Gastrocnemius medialis (tissue), 4 donors: ENCODE data around the gene PRR16.

Source experiments
- POLR2A ChIP-seq, 2 donors: fragments of 450-650 bp; IDR thresholded peaks; one replicate each; pipeline ENCODE4 v1.6.1; 2017; ENCODE audit warnings: antibody characterized with exemption in 2 of 2, mild to moderate bottlenecking in 2 of 2, moderate library complexity in 2 of 2
- TF ChIP-seq, protein P1 (sequence below), 5 experiments: fragments of 450-650 bp in 3 of 5; fragments of 200-600 bp in 2 of 5; sonication (generic) in 2 of 5; IDR thresholded peaks in 4 of 5; conservative IDR thresholded peaks in 1 of 5; 1 replicate in 4 of 5; 2 replicates in 1 of 5; pipeline ENCODE4 v1.5.1; 2016 to 2019; ENCODE audit warnings: antibody characterized with exemption in 5 of 5, mild to moderate bottlenecking in 3 of 5, moderate library complexity in 3 of 5

DNA sequence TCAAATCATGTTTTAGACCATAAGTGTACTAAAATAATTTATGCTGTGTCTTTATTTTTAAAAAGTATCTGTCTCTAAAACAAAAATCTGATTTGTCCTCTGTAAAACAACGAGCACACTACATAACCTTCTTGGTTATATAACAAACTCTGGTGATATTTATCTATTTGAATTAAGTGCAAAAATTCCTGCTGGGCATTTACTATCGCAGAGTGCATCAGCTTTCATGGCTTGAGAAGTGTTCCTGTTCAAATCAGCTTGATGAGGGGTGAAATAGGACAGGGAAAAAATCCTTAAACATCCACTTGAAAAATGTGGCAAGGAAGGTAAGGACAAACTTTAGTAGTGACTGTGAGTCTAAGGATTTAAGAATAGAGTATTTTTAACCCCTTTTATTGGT lies 65.3 kb downstream of the PRR16 start:
- TF ChIP-seq POLR2A (IDR thresholded peaks at IDR 0.05): no peak
- TF ChIP-seq, protein P1, sequence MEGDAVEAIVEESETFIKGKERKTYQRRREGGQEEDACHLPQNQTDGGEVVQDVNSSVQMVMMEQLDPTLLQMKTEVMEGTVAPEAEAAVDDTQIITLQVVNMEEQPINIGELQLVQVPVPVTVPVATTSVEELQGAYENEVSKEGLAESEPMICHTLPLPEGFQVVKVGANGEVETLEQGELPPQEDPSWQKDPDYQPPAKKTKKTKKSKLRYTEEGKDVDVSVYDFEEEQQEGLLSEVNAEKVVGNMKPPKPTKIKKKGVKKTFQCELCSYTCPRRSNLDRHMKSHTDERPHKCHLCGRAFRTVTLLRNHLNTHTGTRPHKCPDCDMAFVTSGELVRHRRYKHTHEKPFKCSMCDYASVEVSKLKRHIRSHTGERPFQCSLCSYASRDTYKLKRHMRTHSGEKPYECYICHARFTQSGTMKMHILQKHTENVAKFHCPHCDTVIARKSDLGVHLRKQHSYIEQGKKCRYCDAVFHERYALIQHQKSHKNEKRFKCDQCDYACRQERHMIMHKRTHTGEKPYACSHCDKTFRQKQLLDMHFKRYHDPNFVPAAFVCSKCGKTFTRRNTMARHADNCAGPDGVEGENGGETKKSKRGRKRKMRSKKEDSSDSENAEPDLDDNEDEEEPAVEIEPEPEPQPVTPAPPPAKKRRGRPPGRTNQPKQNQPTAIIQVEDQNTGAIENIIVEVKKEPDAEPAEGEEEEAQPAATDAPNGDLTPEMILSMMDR (IDR thresholded peaks at IDR 0.05 in 4 of 5, conservative IDR thresholded peaks at IDR 0.05 in 1 of 5): no peak
